CD4-positive, alpha-beta T cell (primary cell): ENCODE measurements around the gene PLOD1. TPM values are rescaled to one million over a fixed set of nuclear protein-coding genes. Genes with fewer than 3 reads are reported as not detected.
A peak's percentile ranks its signal among the peaks of the same experiment; 100 is the strongest.
"Not testable (repeated sequence)": the region's sequence is repeated elsewhere in the genome, so short reads cannot be mapped to it uniquely, and the experiment has no call there.

Source experiments
- ATAC-seq: fragments of 200-7000 bp; cut with Tn5 transposase; one replicate; pipeline ENCODE4 v1.10.0; 2022; ENCODE audit warnings: mild to moderate bottlenecking; ENCODE audit not compliant: poor library complexity
- CTCF ChIA-PET: fragments of 350-600 bp; sonication (Branson Sonifier 250); formaldehyde crosslinking; loops from one replicate; lab custom pipeline; 2021; ENCODE audit warnings: antibody characterized with exemption, inconsistent platforms; lab: Charles Lee
- POLR2A ChIA-PET: fragments of 350-600 bp; sonication (Branson Sonifier 250); formaldehyde crosslinking; loops from one replicate; lab custom pipeline; 2021; ENCODE audit warnings: antibody characterized with exemption, inconsistent platforms; lab: Charles Lee
- DNase-seq, 14 experiments: peaks; one replicate each; pipeline ENCODE4 v3.0.0-alpha.2; 2013 to 2020; ENCODE audit warnings: mixed read lengths in 2 of 14
- H3K27ac ChIP-seq, 2 donors: one replicate each; pipeline versions ENCODE4 v1.5.1 to v1.7.0; 2013; ENCODE audit warnings: low read length in 2 of 2, low read depth in 1 of 2, mild to moderate bottlenecking in 1 of 2
- H3K27me3 ChIP-seq, 2 experiments: 1 replicate in 1 of 2; 2 replicates in 1 of 2; pipeline versions ENCODE4 v1.6.1 to v1.7.0; 2013; ENCODE audit warnings: low read length in 2 of 2, control low read depth in 1 of 2, mild to moderate bottlenecking in 1 of 2, moderate library complexity in 1 of 2; ENCODE audit not compliant: insufficient read depth in 2 of 2, control insufficient read depth in 1 of 2
- H3K36me3 ChIP-seq: one replicate; pipeline ENCODE4 v1.6.1; 2013; ENCODE audit warnings: low read length, control low read depth; ENCODE audit not compliant: insufficient read depth
- H3K4me1 ChIP-seq: one replicate; pipeline ENCODE4 v1.6.1; 2013; ENCODE audit warnings: low read length, control low read depth; ENCODE audit not compliant: insufficient read depth
- H3K4me3 ChIP-seq: one replicate; pipeline ENCODE4 v1.5.1; 2013; ENCODE audit warnings: mild to moderate bottlenecking, low read length, moderate library complexity
- H3K9me3 ChIP-seq, 2 experiments: 1 replicate in 1 of 2; 2 replicates in 1 of 2; pipeline versions ENCODE4 v1.6.1 to v1.7.0; 2013; ENCODE audit warnings: low read length in 2 of 2, mild to moderate bottlenecking in 2 of 2, control low read depth in 1 of 2, moderate library complexity in 1 of 2; ENCODE audit not compliant: control insufficient read depth in 1 of 2, insufficient read depth in 1 of 2
- H3K27ac Mint-ChIP-seq: one replicate; pipeline ENCODE4 v1.8.0; 2020; ENCODE audit warnings: mixed read lengths
- H3K27me3 Mint-ChIP-seq: one replicate; pipeline ENCODE4 v1.8.0; 2021; ENCODE audit warnings: mixed read lengths
- H3K36me3 Mint-ChIP-seq: one replicate; pipeline ENCODE4 v1.8.0; 2021; ENCODE audit warnings: low read depth, mixed read lengths
- H3K4me1 Mint-ChIP-seq: one replicate; pipeline ENCODE4 v1.8.0; 2021; ENCODE audit warnings: low read depth, mixed read lengths
- H3K4me3 Mint-ChIP-seq: one replicate; pipeline ENCODE4 v1.8.0; 2020; ENCODE audit warnings: mild to moderate bottlenecking, mixed read lengths
- H3K9me3 Mint-ChIP-seq: one replicate; pipeline ENCODE4 v1.8.0; 2020; ENCODE audit warnings: mixed read lengths
- CTCF ChIP-seq: fragments of 200-600 bp; IDR thresholded peaks from one replicate; pipeline ENCODE4 v1.8.0; 2022; ENCODE audit warnings: antibody characterized with exemption, mild to moderate bottlenecking
- intact Hi-C, 2 experiments: fragments of 100-400 bp; cut with DNase I in 1 of 2; cut with micrococcal nuclease in 1 of 2; formaldehyde crosslinking; loops; one replicate each; pipeline versions ENCODE4 v1.15.1 to v1.9.0; 2023 to 2025; cut with DNase I, micrococcal nuclease
- total RNA-seq, 174 experiments: library from RNA in 2 of 174; stranded (reverse) in 2 of 174; gene quantifications; one replicate each; pipeline ENCODE4 v1.2.3 and lab custom pipeline; 2021 to 2026

Gene PLOD1
- total RNA-seq, 2 experiments from 2014 or later: 1.6 to 1.8 TPM

GRCh38 chr1:11930571-11931445 lies 3.7 kb upstream of the PLOD1 start:
- no peak for DNase-seq
- Histone ChIP-seq H3K4me1 (peaks cover 23% of the 10 kb centered on the region), H3K36me3 (no peaks in the 10 kb centered on the region), H3K27me3 (no peaks in the 10 kb centered on the region), H3K27ac (no peak overlapping the region), H3K9me3 (no peaks in the 10 kb centered on the region), H3K4me3 (no peak overlapping the region)
- Mint-ChIP-seq H3K27me3 (no peaks in the 10 kb centered on the region), H3K27ac (no peak overlapping the region), H3K4me1 (peaks cover 6% of the 10 kb centered on the region), H3K36me3 (no peaks in the 10 kb centered on the region), H3K4me3 (no peak overlapping the region), H3K9me3 (no peaks in the 10 kb centered on the region)
- no peak for TF ChIP-seq CTCF
- ChIA-PET CTCF (no interaction called here), POLR2A (interaction anchor here (3.0 kb wide), 1 partner anchor 23 kb away, joined by 13 read pairs; no protein-coding TSS in a partner anchor)
- intact Hi-C loops: no loop called here
- ATAC-seq: no peak

- Mint-ChIP-seq H3K27ac (no peak overlapping the region), H3K36me3 (no peaks in the 10 kb centered on the region), H3K4me3 (no peak overlapping the region), H3K4me1 (no peaks in the 10 kb centered on the region), H3K27me3 (no peaks in the 10 kb centered on the region), H3K9me3 (no peaks in the 10 kb centered on the region)
- Histone ChIP-seq H3K36me3 (no peaks in the 10 kb centered on the region), H3K4me3 (no peak overlapping the region), H3K9me3 (no peaks in the 10 kb centered on the region), H3K27me3 (no peaks in the 10 kb centered on the region), H3K4me1 (peaks cover 17% of the 10 kb centered on the region), H3K27ac (no peak overlapping the region)
- intact Hi-C loops: no loop called here
- ChIA-PET POLR2A (interaction anchor here (2.1 kb wide), 1 partner anchor 24 kb away, joined by 17 read pairs; no protein-coding TSS in a partner anchor), CTCF (interaction anchor here (0.9 to 1.4 kb wide), 2 partner anchors 10 to 24 kb away, joined by 3 read pairs; no protein-coding TSS in a partner anchor)
- TF ChIP-seq CTCF: no peak
- DNase-seq (no peak), ATAC-seq (no peak)
Observed at GRCh38 chr1:11931845-11932244, 2.7 kb upstream of the PLOD1 start.

DNA sequence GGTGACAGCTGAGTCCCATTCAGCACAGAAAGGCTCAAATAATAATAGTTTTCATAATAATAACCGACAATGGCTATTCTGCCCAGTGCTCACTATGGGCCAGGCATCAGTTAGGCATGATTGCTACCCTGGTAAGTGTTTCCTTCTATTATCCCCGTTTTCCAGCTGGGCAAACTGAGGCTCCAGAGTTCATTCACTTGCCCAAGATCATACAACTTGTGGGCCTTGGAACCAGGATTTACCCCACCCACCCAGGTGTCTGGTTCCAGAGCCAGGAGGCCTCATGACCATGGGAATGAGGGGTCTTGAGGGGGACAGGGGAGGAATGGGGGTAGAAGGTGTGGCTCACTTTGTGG lies 518 bp downstream of the PLOD1 start:
- no peak overlapping the region for H3K27ac Mint-ChIP-seq
- CTCF ChIA-PET: no interaction called here

GRCh38 chr1:11935733-11936132 lies 1.2 kb downstream of the PLOD1 start:
- ATAC-seq, H3K27ac Mint-ChIP-seq, H3K4me3 Mint-ChIP-seq: not testable (repeated sequence)

More for the DNA sequence above, 518 bp downstream of the PLOD1 start:
- peak overlapping the region; percentile 85 for H3K4me3 Mint-ChIP-seq
- TF ChIP-seq CTCF: no peak
- no peak for DNase-seq
- ATAC-seq: no peak
- no peaks in the 10 kb centered on the region for H3K9me3 ChIP-seq
- POLR2A ChIA-PET: interaction anchor here (0.8 to 3.0 kb wide), 2 partner anchors 9 to 26 kb away, joined by 3 to 35 read pairs; partner anchors contain the start of gene KIAA2013
- no peaks in the 10 kb centered on the region for H3K9me3 Mint-ChIP-seq
- intact Hi-C loops: loop anchor here in 1 of 2 experiments (2.0 kb wide), 1 partner anchor 46 kb away; the partner anchor contains the start of gene MFN2
- H3K4me1 Mint-ChIP-seq: no peaks in the 10 kb centered on the region
- H3K27me3 ChIP-seq: no peaks in the 10 kb centered on the region
- peak overlapping the region; percentile 64 for H3K4me3 ChIP-seq
- peaks cover 16% of the 10 kb centered on the region for H3K4me1 ChIP-seq
- H3K27me3 Mint-ChIP-seq: no peaks in the 10 kb centered on the region
- H3K36me3 ChIP-seq: no peaks in the 10 kb centered on the region
- no peaks in the 10 kb centered on the region for H3K36me3 Mint-ChIP-seq
- H3K27ac ChIP-seq: no peak overlapping the region

More at GRCh38 chr1:11935733-11936132, 1.2 kb downstream of the PLOD1 start:
- H3K27me3 Mint-ChIP-seq, H3K36me3 Mint-ChIP-seq, H3K4me1 Mint-ChIP-seq, DNase-seq, H3K9me3 ChIP-seq, H3K27me3 ChIP-seq, H3K4me3 ChIP-seq, H3K36me3 ChIP-seq, H3K9me3 Mint-ChIP-seq, CTCF ChIA-PET, H3K27ac ChIP-seq: not testable (repeated sequence)
- peaks cover 16% of the 10 kb centered on the region for H3K4me1 ChIP-seq
- POLR2A ChIA-PET: interaction anchor here (0.8 to 3.0 kb wide), 2 partner anchors 10 to 27 kb away, joined by 3 to 35 read pairs; partner anchors contain the start of gene KIAA2013
- intact Hi-C loops: loop anchor here in 1 of 2 experiments (2.0 kb wide), 1 partner anchor 45 kb away; the partner anchor contains the start of gene MFN2
